HFFc6 (cell line): ENCODE results near the gene PSTPIP1. TPM values are rescaled to one million over a fixed set of nuclear protein-coding genes. Genes with fewer than 3 reads are reported as not detected.

ENCODE experiments used
- DNase-seq: peaks from one replicate; pipeline ENCODE4 v3.0.0-alpha.2; 2018
- H3K27ac Mint-ChIP-seq: 2 replicates; pipeline ENCODE4 v1.8.0; 2020; ENCODE audit warnings: mild to moderate bottlenecking, mixed read lengths
- H3K27me3 Mint-ChIP-seq: 2 replicates; pipeline ENCODE4 v1.8.0; 2021; ENCODE audit warnings: mild to moderate bottlenecking, moderate library complexity, mixed read lengths; ENCODE audit not compliant: insufficient read depth
- H3K36me3 Mint-ChIP-seq: 2 replicates; pipeline ENCODE4 v1.8.0; 2021; ENCODE audit warnings: low read depth, mixed read lengths
- H3K4me1 Mint-ChIP-seq: 2 replicates; pipeline ENCODE4 v1.8.0; 2020; ENCODE audit warnings: low read depth, mixed read lengths
- H3K4me3 Mint-ChIP-seq: 2 replicates; pipeline ENCODE4 v1.8.0; 2020; ENCODE audit warnings: mild to moderate bottlenecking, moderate library complexity, mixed read lengths
- H3K9me3 Mint-ChIP-seq: 2 replicates; pipeline ENCODE4 v1.8.0; 2020; ENCODE audit warnings: mild to moderate bottlenecking, mixed read lengths
- total RNA-seq, 6 experiments: library from RNA; stranded (reverse); fragmentation: NEBNext Ultra II Directional; extraction: Animal tissue kit (Norgen Biotek cat#: 25700); gene quantifications; 2 replicates in 1 of 6; 3 replicates in 5 of 6; pipeline ENCODE4 v1.2.3, GENCODE V29; 2021
- TF ChIP-seq, protein P1 (sequence below): fragments of 200-600 bp; sonication (generic); IDR thresholded peaks from 2 replicates; pipeline ENCODE4 v1.5.0; 2021; ENCODE audit warnings: antibody characterized with exemption, mild to moderate bottlenecking

The PSTPIP1 gene
- total RNA-seq, 6 experiments from 2014 or later, result 0.16 to 0.38 TPM; not detected in 4

DNA sequence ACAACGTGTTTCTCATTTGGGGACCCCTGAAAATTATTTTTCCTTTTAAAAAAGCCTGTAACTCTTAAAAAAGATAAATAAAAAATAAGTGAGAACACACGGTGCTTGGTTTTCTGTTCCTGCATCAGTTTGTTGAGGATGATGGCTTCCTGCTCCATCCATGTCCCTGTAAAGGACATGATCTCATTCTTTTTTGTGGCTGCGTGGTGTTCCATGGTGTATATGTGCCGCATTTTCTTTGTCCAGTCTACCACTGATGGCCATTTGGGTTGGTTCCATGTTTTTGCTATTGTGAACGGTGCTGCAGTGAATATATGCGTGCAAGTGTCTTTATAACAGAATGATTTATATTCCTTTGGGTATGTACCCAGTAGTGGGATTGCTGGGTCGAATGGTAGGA, 73.7 kb downstream of the PSTPIP1 start:
- H3K27me3 Mint-ChIP-seq, result peaks cover 9% of the 10 kb centered on the region
- no peak overlapping the region for H3K4me3 Mint-ChIP-seq
- H3K9me3 Mint-ChIP-seq, result no peaks in the 10 kb centered on the region
- TF ChIP-seq, protein P1, sequence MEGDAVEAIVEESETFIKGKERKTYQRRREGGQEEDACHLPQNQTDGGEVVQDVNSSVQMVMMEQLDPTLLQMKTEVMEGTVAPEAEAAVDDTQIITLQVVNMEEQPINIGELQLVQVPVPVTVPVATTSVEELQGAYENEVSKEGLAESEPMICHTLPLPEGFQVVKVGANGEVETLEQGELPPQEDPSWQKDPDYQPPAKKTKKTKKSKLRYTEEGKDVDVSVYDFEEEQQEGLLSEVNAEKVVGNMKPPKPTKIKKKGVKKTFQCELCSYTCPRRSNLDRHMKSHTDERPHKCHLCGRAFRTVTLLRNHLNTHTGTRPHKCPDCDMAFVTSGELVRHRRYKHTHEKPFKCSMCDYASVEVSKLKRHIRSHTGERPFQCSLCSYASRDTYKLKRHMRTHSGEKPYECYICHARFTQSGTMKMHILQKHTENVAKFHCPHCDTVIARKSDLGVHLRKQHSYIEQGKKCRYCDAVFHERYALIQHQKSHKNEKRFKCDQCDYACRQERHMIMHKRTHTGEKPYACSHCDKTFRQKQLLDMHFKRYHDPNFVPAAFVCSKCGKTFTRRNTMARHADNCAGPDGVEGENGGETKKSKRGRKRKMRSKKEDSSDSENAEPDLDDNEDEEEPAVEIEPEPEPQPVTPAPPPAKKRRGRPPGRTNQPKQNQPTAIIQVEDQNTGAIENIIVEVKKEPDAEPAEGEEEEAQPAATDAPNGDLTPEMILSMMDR, result no peak
- H3K27ac Mint-ChIP-seq, result no peak overlapping the region
- no peaks in the 10 kb centered on the region; the same call in 1 of the 2 replicates for H3K36me3 Mint-ChIP-seq
- peaks cover 59% of the 10 kb centered on the region for H3K4me1 Mint-ChIP-seq
- no peak for DNase-seq

DNA sequence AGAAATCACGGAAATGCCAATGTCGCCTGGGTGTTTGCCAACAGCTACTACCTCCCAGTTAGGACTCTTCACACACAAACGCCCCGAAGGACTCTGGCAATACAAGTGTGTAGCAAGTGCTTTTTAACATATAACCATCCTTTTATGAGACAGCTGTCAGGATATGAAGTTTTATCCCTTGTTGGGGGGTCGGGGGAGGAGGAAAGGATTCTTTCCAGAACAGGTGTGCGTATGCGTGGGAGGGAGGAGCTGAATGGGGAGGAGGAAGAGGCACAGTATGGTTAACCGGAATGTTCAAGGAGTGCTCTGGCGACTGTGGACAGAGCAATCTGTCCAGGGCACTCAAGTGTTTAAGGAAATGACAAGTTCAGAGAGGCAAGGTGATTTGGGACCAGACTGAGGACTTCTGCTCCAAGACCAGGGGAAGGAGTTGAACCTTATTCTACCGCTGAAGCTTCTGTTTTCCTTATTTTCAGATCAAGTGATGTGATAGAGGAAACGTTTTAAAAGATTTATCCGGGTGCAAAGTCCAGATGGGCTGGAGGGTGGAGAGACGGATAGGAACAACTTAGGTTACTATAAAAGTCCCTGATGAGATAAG, 74.7 kb downstream of the PSTPIP1 start:
- Mint-ChIP-seq H3K9me3 (no peaks in the 10 kb centered on the region), H3K27ac (peak overlapping the region; percentile 78), H3K4me3 (peak overlapping the region; percentile 91), H3K27me3 (peaks cover 10% of the 10 kb centered on the region), H3K36me3 (no peaks in the 10 kb centered on the region; the same call in 1 of the 2 replicates), H3K4me1 (peaks cover 49% of the 10 kb centered on the region)
- DNase-seq, result no peak
- TF ChIP-seq, protein P1, result no peak

DNA sequence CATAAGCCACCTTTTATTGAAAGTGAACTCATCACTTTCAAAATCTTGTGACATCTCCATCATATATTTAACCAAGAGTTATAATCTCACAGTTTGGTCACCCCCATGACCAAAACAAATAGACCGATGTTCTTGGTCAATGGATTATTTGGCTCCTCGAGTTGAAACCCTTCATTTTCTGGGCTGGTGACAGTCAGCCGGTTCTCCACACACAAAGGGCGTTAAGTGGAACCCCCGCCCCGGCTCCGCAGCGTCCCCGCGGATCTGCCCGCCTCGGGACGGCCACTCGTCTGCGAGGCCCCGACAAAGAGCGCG, 75.2 kb downstream of the PSTPIP1 start:
- TF ChIP-seq, protein P1, result no peak
- Mint-ChIP-seq H3K9me3 (no peaks in the 10 kb centered on the region), H3K4me3 (peak overlapping the region; percentile 91), H3K27me3 (peaks cover 10% of the 10 kb centered on the region), H3K36me3 (no peaks in the 10 kb centered on the region; the same call in 1 of the 2 replicates), H3K27ac (peak overlapping the region; percentile 78), H3K4me1 (peaks cover 44% of the 10 kb centered on the region)
- no peak for DNase-seq

DNA sequence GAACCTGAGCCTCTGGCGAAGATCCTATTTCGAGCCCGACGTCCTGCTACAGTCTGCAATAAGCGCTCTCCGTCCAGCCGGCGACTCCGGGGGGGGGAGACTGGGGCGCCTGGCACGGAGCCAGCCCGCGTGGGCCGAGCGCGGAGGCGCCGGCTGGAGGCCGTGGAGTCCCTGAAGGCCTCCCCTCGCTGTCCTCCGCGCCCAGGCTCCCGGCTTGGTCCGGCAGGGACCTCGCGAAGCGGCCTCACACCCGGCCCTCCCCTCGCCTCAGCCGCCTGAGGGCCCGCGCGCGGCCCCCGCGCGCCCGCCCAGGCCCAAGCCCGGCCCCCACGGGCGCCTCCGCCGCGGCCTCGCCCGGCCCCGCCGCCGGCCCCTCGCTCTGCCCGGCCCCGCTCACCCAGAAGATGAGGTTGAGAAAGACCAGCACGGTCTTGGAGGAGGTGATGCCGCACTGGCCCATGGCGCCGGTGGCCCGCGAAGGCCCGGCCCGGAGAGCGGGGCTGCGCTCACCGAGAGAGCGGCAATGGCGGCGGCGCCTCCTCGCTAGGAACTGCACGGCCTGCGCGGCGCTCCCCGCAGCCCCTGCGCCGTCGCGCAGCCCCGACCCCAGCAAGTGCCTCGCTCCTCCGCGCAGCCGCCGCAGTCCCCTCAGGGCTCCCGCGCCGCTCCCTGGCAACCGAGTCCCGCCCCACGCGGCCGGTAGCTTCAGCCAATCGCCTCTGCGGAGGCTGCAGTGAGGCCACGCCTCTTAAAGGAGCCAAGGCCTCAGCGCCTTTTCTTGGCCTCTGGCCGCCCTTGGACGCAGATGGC, 75.8 kb downstream of the PSTPIP1 start, which contains the start of gene TSPAN3:
TSS of gene TSPAN3 (minus strand) at position 615 of the 810 bp plus-strand sequence. CDS start at position 460, 155 bp downstream.
- peak within 1 kb of the TSS; percentile 91 for H3K4me3 Mint-ChIP-seq
- H3K27ac Mint-ChIP-seq, result peak within 1 kb of the TSS; percentile 78
- no peaks in the 10 kb centered on the region; the same call in 1 of the 2 replicates for H3K36me3 Mint-ChIP-seq
- peaks cover 14% of the 10 kb centered on the region for H3K27me3 Mint-ChIP-seq
- peak; percentile 81 for DNase-seq
- H3K4me1 Mint-ChIP-seq, result peaks cover 47% of the 10 kb centered on the region
- TF ChIP-seq, protein P1, result no peak
- no peaks in the 10 kb centered on the region for H3K9me3 Mint-ChIP-seq

DNA sequence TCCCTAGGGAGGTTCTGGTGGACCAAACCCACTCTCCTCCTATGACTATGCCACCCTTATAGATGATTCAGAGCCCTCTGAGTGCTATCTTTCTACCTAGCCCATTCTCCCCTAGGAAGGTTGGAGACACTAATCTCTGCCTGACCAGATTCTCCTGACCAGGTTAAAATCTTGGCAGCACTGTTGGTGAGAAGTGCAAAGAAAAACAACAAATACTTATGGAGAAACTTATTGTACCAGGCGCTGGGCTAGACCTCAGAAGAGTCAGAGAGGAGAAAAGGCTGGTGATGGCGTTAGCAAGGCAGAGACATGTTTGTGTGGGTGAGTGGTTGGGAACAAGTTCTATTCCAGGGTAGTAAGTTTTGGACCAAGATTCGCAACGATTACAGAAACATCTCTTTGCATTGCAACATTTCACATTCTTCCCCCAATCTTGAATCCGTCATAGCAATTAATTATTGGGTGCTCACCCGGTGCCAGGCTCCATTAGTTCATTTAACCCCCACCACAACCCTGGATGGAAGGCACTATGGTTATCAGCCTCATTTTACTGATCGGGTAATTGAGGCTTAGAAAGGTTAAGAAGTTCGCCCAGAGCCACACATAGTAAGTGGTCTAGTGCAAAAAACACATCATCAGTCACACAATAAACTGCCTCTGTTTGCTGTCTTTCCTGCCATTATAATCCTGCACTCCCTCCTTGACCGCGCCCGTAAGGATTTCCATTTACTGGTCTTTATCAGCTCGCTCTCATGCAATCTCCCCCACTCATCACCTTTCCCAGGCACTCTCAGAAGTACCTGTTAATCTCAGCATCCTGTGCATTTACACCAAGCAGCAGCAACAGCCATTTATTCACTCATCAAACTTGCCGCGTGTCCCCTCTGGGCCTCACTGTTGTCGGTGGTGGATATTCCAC, 76.6 kb downstream of the PSTPIP1 start:
- Mint-ChIP-seq H3K9me3 (no peaks in the 10 kb centered on the region), H3K27ac (peak overlapping the region; percentile 51; the same call in 1 of the 2 replicates), H3K4me1 (peaks cover 46% of the 10 kb centered on the region), H3K36me3 (no peaks in the 10 kb centered on the region; the same call in 1 of the 2 replicates), H3K27me3 (peaks cover 19% of the 10 kb centered on the region), H3K4me3 (peak overlapping the region; percentile 66)
- TF ChIP-seq, protein P1, result no peak
- DNase-seq, result no peak
